H1 (cell line): Measurements from ENCODE around the gene PLEKHH2. TPM values are rescaled to one million over a fixed set of nuclear protein-coding genes. Genes with fewer than 3 reads are reported as not detected.

Experiments used
- JUND ChIP-seq: IDR thresholded peaks from 2 replicates; pipeline ENCODE4 v1.6.1; 2011; ENCODE audit warnings: mild to moderate bottlenecking, improper control_type of control experiment, low read length
- NANOG ChIP-seq: IDR thresholded peaks from 2 replicates; pipeline ENCODE4 v1.6.1; 2011; ENCODE audit warnings: low read length, low read depth, mild to moderate bottlenecking, inconsistent platforms; ENCODE audit not compliant: insufficient read depth, poor library complexity, severe bottlenecking
- POLR2AphosphoS5 ChIP-seq: IDR thresholded peaks from 2 replicates; pipeline ENCODE4 v1.6.1; 2011; ENCODE audit warnings: low read depth, low read length
- POU5F1 ChIP-seq: IDR thresholded peaks from 2 replicates; pipeline ENCODE4 v1.6.1; 2011; ENCODE audit warnings: low read depth, mild to moderate bottlenecking, low read length, moderate library complexity
- RNF2 ChIP-seq: fragments of 200-900, 300-1000 bp; sonication (generic); IDR thresholded peaks from 2 replicates; pipeline ENCODE4 v1.7.1; 2016; ENCODE audit warnings: borderline replicate concordance, low read depth, mild to moderate bottlenecking, antibody characterized with exemption, low read length; ENCODE audit not compliant: poor library complexity, severe bottlenecking; ENCODE audit errors: missing control alignments
- SIRT6 ChIP-seq: IDR thresholded peaks from one replicate; pipeline ENCODE4 v1.7.1; 2012; ENCODE audit warnings: low read length, inconsistent platforms
- polyA plus RNA-seq, 7 experiments: library from polyadenylated mRNA; depleted of rRNA in 3 of 7; stranded (reverse) in 5 of 7; unstranded in 2 of 7; fragments of >200 nt in 5 of 7; fragments of 200-250 nt in 2 of 7; gene quantifications; 1 replicate in 5 of 7; 2 replicates in 1 of 7; 4 replicates in 1 of 7; pipeline versions ENCODE4 v1.2.1 to v1.2.3, GENCODE V29; 2011 to 2013; ENCODE audit warnings: missing spikeins in 2 of 7, mixed read lengths in 2 of 7
- total RNA-seq: library from RNA; stranded (reverse); fragmentation: NEBNext Ultra II Directional; extraction: Animal tissue kit (Norgen Biotek cat#: 25700); gene quantifications from 2 replicates; pipeline ENCODE4 v1.2.1, GENCODE V29; 2021

The PLEKHH2 gene
- total and polyA plus RNA-seq, 2 of the 8 experiments (the other 6 are each of a cell fraction or from before 2014, with no cell fraction given) = 2.2 to 5.0 TPM

GRCh38 chr2:43610361-43610760 lies 26.7 kb upstream of the PLEKHH2 start (continued):
- TF ChIP-seq POU5F1 (no peak), SIRT6 (no peak), JUND (no peak), NANOG (no peak), POLR2AphosphoS5 (no peak), RNF2 (no peak)
